Measurements from ENCODE around the gene IRAK2. TPM values are rescaled to one million over a fixed set of nuclear protein-coding genes. Genes with fewer than 3 reads are reported as not detected.
A peak's percentile ranks its signal among the peaks of the same experiment; 100 is the strongest.

IRAK2 gene
- total RNA-seq, 2 donors from 2014 or later: 0.99 to 3.9 TPM

GRCh38 chr3:10292505-10293419 is 128.0 kb downstream of the IRAK2 start, which contains the start of gene GHRL:
Gene GHRL (minus strand): TSS chr3:10292947. CDS start chr3:10290180, 2,767 bp downstream.
- Histone ChIP-seq H3K9me3 (no peaks in the 10 kb centered on the region), H3K36me3 (replicated peaks in 1 of 2; ENCODE audit: insufficient read depth in 1 of 2, low read depth in 2 of 2) (peaks cover 0 to 2% of the 10 kb centered on the region in 2 donors), H3K27me3 (no peaks in the 10 kb centered on the region), H3K27ac (peak within 1 kb of the TSS in 3 of 4 donors; percentile 27 to 71 (median 58)), H3K4me1 (peaks cover 24% of the 10 kb centered on the region), H3K4me3 (no peak within 1 kb of the TSS)
- intact Hi-C loops (cut with DNase I): no loop called here
- WGBS, 2 donors: 39 to 46% methylated on average over 12 of the region's 12 CpGs
- ATAC-seq (peak; percentile 67), DNase-seq (peak in 2 of 4 donors; percentile 33 to 54)
- no peak for TF ChIP-seq POLR2A (IDR thresholded peaks at IDR 0.05)
- TF ChIP-seq, protein P1, sequence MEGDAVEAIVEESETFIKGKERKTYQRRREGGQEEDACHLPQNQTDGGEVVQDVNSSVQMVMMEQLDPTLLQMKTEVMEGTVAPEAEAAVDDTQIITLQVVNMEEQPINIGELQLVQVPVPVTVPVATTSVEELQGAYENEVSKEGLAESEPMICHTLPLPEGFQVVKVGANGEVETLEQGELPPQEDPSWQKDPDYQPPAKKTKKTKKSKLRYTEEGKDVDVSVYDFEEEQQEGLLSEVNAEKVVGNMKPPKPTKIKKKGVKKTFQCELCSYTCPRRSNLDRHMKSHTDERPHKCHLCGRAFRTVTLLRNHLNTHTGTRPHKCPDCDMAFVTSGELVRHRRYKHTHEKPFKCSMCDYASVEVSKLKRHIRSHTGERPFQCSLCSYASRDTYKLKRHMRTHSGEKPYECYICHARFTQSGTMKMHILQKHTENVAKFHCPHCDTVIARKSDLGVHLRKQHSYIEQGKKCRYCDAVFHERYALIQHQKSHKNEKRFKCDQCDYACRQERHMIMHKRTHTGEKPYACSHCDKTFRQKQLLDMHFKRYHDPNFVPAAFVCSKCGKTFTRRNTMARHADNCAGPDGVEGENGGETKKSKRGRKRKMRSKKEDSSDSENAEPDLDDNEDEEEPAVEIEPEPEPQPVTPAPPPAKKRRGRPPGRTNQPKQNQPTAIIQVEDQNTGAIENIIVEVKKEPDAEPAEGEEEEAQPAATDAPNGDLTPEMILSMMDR (IDR thresholded peaks at IDR 0.05): no peak

Small RNA genes lying within 50 kb of the gene (small RNA-seq; reads per million reads assigned to genes)
- gene RF02126: not detected

Other genes starting within 250 kb of the IRAK2 start
- 10 to 100 TPM; 40.7 to 60.3 TPM for gene IL17RC, start 247.8 kb upstream of the IRAK2 start, total RNA-seq
- 10 to 100 TPM; 19.8 to 23.6 TPM for gene CRELD1, start 231.1 kb upstream of the IRAK2 start, total RNA-seq
- gene PRRT3, start 212.5 kb upstream of the IRAK2 start, total RNA-seq: 1 to 10 TPM; 3.9 to 4.3 TPM
- gene EMC3, start 178.1 kb upstream of the IRAK2 start, total RNA-seq: 10 to 100 TPM in 1 of 2 donors, 1 to 10 TPM in 1; 9.6 to 26.5 TPM
- gene FANCD2, start 138.5 kb upstream of the IRAK2 start, total RNA-seq: 1 to 10 TPM; 1.0 to 2.3 TPM
- gene FANCD2OS, start 56.7 kb upstream of the IRAK2 start, total RNA-seq: not detected
- gene BRK1, start 49.2 kb upstream of the IRAK2 start, total RNA-seq: 10 to 100 TPM; 13.8 to 32.7 TPM
- gene VHL, start 23.1 kb upstream of the IRAK2 start, total RNA-seq: 10 to 100 TPM; 23.6 to 41.9 TPM
- gene TATDN2, start 83.5 kb downstream of the IRAK2 start, total RNA-seq: 10 to 100 TPM; 15.3 to 19.8 TPM
- gene GHRL, start 128.0 kb downstream of the IRAK2 start, total RNA-seq: 1 to 10 TPM; 3.6 to 4.2 TPM
- 100 to 1,000 TPM in 1 of 2 donors, 10 to 100 TPM in 1; 71.6 to 129 TPM for gene SEC13, start 156.2 kb downstream of the IRAK2 start, total RNA-seq

Data from body of pancreas (tissue), 4 donors.